ENCODE results near the gene ENDOG. TPM values are rescaled to one million over a fixed set of nuclear protein-coding genes. Genes with fewer than 3 reads are reported as not detected.

The ENDOG gene
- polyA plus RNA-seq, 1 donor from 2014 or later: 61.5 TPM

DNA sequence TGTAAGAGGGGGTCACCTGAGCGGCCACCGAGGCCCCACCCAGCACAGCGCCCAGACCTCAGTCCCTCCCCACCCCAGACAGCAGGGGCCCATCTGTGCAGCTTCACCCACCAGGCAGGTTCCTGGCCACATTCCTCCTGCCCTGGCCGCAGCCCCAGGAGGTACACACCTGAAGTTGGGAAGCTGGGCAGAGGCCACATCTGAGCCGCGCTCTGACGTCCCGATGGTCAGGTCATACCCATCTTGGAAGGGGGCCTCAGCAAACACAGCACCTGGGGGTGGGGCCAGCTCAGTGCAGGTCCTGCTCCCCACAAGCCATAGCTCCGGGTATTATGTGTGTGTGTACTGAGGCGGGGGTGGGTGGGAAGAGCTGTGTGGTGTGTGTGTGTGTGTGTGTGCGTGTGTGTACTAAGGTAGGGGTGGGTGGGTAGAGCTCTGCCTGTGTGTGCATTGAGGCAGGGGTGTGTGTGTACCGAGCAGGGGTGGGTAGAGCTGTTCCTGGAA is 5.7 kb downstream of the ENDOG start:
- Histone ChIP-seq H3K36me3 (ENCODE audit: insufficient read depth, low read length) (no peaks in the 10 kb centered on the region), H3F3A (ENCODE audit: insufficient read depth, low read length, poor library complexity, severe bottlenecking) (no peaks in the 10 kb centered on the region), H3K27me3 (ENCODE audit: insufficient read depth, low read depth, low read length) (no peaks in the 10 kb centered on the region), H3K9me2 (ENCODE audit: insufficient read depth, low read length) (no peaks in the 10 kb centered on the region), H3K27ac (ENCODE audit: low read length) (no peak overlapping the region), H3K4me3 (ENCODE audit: low read length) (no peak overlapping the region), H2AFZ (ENCODE audit: low read depth, low read length) (no peak overlapping the region), H4K20me1 (ENCODE audit: insufficient read depth) (no peaks in the 10 kb centered on the region), H3K79me2 (replicated peaks; ENCODE audit: insufficient read depth, low read length) (no peaks in the 10 kb centered on the region), H3K9me3 (ENCODE audit: low read length) (no peaks in the 10 kb centered on the region), H3K9ac (ENCODE audit: low read length) (no peak overlapping the region), H3K4me2 (ENCODE audit: low read length) (no peak overlapping the region)
- TF ChIP-seq POLR2AphosphoS5 (IDR thresholded peaks at IDR 0.05): no peak
- TF ChIP-seq, protein P1, sequence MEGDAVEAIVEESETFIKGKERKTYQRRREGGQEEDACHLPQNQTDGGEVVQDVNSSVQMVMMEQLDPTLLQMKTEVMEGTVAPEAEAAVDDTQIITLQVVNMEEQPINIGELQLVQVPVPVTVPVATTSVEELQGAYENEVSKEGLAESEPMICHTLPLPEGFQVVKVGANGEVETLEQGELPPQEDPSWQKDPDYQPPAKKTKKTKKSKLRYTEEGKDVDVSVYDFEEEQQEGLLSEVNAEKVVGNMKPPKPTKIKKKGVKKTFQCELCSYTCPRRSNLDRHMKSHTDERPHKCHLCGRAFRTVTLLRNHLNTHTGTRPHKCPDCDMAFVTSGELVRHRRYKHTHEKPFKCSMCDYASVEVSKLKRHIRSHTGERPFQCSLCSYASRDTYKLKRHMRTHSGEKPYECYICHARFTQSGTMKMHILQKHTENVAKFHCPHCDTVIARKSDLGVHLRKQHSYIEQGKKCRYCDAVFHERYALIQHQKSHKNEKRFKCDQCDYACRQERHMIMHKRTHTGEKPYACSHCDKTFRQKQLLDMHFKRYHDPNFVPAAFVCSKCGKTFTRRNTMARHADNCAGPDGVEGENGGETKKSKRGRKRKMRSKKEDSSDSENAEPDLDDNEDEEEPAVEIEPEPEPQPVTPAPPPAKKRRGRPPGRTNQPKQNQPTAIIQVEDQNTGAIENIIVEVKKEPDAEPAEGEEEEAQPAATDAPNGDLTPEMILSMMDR (IDR thresholded peaks at IDR 0.05; ENCODE audit: poor library complexity, severe bottlenecking): no peak
- TF ChIP-seq EZH2 (IDR thresholded peaks at IDR 0.05; ENCODE audit: borderline replicate concordance, insufficient read depth, low read length, poor library complexity, severe bottlenecking): no peak
- TF ChIP-seq EP300 (conservative IDR thresholded peaks at IDR 0.05; ENCODE audit: poor library complexity, severe bottlenecking): no peak
- TF ChIP-seq RAD21 (conservative IDR thresholded peaks at IDR 0.05): no peak
- no peak for TF ChIP-seq SMC3 (conservative IDR thresholded peaks at IDR 0.05; ENCODE audit: poor library complexity)
- TF ChIP-seq REST (IDR thresholded peaks at IDR 0.05; ENCODE audit: borderline replicate concordance): no peak

- H3K9ac ChIP-seq (ENCODE audit: low read length): no peak overlapping the region
- H3K27ac ChIP-seq (ENCODE audit: low read length): no peak overlapping the region
- H3K9me2 ChIP-seq (ENCODE audit: insufficient read depth, low read length): no peaks in the 10 kb centered on the region
- no peak overlapping the region for H2AFZ ChIP-seq (ENCODE audit: low read depth, low read length)
- no peak for TF ChIP-seq POLR2AphosphoS5 (IDR thresholded peaks at IDR 0.05)
- TF ChIP-seq RAD21 (conservative IDR thresholded peaks at IDR 0.05): no peak
- TF ChIP-seq, protein P1 (IDR thresholded peaks at IDR 0.05; ENCODE audit: poor library complexity, severe bottlenecking): no peak
- TF ChIP-seq SMC3 (conservative IDR thresholded peaks at IDR 0.05; ENCODE audit: poor library complexity): no peak
- TF ChIP-seq EZH2 (IDR thresholded peaks at IDR 0.05; ENCODE audit: borderline replicate concordance, insufficient read depth, low read length, poor library complexity, severe bottlenecking): no peak
- TF ChIP-seq EP300 (conservative IDR thresholded peaks at IDR 0.05; ENCODE audit: poor library complexity, severe bottlenecking): no peak
- no peak for TF ChIP-seq REST (IDR thresholded peaks at IDR 0.05; ENCODE audit: borderline replicate concordance)
- TF ChIP-seq MXI1 (conservative IDR thresholded peaks at IDR 0.05; ENCODE audit: poor library complexity, severe bottlenecking): no peak
- TF ChIP-seq TAF1 (IDR thresholded peaks at IDR 0.05; ENCODE audit: low read depth): no peak
- no peaks in the 10 kb centered on the region for H3F3A ChIP-seq (ENCODE audit: insufficient read depth, low read length, poor library complexity, severe bottlenecking)
- no peaks in the 10 kb centered on the region for H3K27me3 ChIP-seq (ENCODE audit: insufficient read depth, low read depth, low read length)
- H3K9me3 ChIP-seq (ENCODE audit: low read length): no peaks in the 10 kb centered on the region
- no peaks in the 10 kb centered on the region for H3K36me3 ChIP-seq (ENCODE audit: insufficient read depth, low read length)
- no peaks in the 10 kb centered on the region for H3K79me2 ChIP-seq (replicated peaks; ENCODE audit: insufficient read depth, low read length)
- no peak overlapping the region for H3K4me3 ChIP-seq (ENCODE audit: low read length)
- no peak overlapping the region for H3K4me2 ChIP-seq (ENCODE audit: low read length)
- H4K20me1 ChIP-seq (ENCODE audit: insufficient read depth): no peaks in the 10 kb centered on the region
Measured at GRCh38 chr9:128824911-128825310, 6.6 kb downstream of the ENDOG start.
